GM18867 (cell line): ENCODE measurements around the gene GRID1.

Experiments
- ATAC-seq: cut with Tn5 transposase; IDR thresholded peaks from one replicate; pipeline ENCODE4 v1.9.1; 2021; ENCODE audit warnings: mild to moderate bottlenecking, moderate library complexity; ENCODE audit not compliant: unreplicated experiment

GRID1 gene

DNA sequence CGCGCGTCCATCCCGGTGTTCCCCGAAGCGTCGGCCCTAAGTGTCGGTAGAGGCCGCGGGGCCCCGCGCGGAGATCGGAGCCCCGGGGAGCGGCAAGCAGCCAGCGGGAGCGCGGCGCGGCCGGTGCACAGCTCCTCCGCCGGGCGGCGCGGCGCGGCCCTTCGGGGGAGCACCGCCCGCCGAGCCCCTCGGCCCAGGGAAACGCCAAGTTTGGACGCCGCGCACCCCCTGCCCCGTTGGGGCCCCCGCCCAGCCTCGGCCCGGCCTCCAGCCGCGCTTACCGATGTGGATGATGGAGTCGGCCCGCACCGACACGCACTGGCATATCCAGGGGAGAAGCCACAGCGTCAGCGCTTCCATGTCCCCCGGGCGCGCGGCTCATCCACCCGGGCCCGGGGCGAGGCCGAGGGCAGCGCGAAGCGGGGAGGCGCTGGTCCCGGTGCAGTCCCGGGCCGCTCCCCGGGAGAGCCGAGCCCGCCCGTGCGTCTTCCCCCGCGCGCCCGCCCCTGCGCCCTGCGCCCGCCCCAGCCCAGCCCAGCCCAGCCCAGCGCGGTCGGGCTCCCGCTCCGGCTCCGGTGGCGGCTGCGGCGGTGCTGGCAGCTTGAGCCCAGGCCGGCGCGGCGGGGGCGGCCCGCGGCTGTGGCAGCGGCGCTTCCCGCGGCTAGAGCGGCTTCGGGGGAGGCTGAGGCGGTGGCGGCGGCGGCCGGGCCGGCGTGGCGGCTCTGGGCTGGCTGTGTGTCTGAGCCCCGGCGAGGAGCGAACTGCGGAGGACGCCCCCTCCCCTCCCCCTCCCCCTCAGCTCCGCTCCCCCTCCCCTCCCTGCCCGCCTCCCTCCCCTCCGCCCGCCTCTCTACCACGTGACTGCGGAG is at the start of gene GRID1:
Gene GRID1 (minus strand): TSS at position 763 of the 869 bp plus-strand sequence.
- no peak for ATAC-seq

DNA sequence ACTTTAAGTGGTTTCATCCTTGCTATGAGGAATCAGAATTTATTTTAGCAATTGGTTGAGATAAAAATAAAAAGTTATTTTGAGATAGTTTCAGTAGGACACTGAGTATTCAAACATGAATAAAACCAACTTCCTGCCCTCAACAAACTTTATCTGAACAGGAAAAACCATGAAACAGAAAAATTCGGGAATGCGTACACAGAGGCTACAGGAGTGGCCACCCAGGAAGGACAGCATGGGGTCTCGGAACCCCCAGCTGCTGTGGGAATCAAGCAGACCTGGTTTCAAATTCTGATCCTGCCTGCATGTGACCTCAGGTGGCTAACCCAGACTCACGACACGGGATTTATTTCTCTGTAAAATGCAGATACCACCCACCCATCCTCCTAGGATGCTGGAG is 49.0 kb upstream of the GRID1 start:
- ATAC-seq = no peak

DNA sequence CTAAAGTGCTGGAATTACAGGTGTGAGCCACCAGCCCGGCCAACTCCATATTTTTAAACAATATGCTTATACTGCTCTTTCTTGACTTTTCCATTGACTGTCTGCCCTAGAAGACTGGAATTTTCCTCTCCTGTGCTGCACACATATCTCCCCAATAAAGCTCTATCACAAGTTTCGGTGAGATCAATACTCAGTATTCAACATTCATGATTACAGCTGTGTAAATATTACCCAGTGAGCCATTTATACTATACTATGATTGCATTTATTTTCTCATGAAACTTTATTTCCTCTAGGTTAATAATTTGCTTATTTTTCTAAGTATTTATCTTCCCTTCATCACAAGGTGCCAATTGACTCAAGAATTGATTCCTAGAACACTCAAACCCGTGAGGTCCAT is 48.5 kb upstream of the GRID1 start:
- ATAC-seq = no peak

DNA sequence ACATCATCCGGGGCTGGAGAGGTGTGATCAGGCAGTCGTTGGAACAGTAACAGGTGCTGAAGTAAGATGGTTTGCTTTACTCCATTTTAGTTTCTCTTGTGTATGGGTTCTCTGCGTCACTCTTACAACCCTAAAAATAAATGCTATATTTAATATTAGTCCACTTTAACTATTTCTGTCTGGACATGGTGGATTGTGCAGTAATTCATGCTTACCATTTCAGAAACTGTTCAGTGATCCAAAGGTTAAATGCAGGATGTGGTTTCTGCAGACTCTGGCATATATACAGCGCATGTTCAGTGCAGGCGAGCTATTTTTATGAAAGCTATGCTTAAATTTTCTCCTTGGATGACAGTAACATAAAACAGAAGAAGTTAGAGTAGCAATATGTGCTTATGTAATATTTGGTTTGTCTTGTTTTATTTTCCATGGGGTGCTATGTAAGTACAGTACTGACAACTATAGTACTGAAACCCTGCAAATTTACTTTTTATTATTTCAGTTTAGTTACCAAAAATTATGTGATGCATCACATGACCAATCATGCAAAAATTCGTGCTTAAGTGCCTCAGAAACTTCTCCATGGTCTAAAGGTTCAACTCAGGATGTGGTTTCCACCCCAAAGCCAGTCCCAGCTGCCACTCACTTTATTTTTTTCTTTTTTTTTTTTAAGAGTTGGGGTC is 46.6 kb upstream of the GRID1 start:
- ATAC-seq = peak; percentile 69

DNA sequence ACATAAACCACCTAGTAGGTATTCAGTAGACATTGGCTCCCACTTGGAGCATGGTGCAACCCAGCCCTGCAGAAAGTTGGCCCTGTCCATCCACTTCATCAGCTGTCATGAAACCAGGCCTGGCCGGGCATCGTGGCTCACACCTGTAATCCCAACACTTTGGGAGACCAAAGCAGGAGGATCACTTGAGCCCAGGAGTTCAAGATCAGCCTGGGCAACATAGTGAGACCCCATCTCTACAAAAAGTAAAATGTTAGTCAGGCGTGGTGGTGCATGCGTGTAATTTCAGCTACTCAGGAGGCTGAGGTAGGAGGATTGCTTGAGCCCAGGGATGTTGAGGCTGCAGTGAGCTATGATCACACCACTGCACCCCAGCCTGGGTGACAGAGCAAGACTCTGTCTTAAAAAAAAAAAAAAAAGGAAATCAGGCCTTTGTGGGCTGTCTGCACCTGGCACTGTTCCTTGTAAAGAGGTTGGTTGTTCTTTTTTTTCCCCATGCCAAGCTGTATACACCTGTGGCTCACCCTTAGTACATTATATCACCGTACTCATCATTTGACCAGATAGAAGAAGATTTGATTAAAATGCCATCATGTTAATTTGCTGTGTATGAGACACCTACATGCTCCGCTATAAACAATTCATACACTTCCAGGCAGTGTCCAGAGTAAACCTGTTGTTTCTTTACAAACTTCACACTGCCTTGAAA is 45.4 kb upstream of the GRID1 start:
- ATAC-seq = no peak

DNA sequence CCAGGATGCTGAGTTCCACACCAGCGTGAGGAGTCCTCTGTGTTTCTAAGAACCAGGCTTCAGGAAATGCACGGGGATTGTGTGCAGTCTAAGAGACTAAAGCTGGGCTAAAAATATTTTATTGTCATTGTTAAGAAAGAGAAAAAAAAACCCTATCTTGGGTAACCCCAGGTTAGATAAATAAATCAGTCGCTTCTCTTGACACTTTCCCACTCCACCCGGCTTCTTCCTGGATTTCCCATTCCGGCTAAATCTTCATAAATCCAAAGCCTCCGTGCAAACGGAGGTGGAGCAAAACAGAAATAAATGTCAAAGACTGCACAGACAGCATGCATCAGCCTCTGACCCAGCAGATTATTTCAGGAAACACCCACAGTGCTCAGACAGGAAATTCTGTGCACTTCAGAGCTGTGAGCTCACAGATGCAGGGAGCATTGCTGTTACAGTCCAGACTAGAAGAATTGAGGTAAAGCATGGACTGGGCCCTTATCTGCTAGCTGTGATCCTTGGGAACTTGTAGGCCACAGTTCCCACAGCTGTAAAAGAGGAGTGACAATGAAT is 44.8 kb upstream of the GRID1 start:
- peak; percentile 56 for ATAC-seq

DNA sequence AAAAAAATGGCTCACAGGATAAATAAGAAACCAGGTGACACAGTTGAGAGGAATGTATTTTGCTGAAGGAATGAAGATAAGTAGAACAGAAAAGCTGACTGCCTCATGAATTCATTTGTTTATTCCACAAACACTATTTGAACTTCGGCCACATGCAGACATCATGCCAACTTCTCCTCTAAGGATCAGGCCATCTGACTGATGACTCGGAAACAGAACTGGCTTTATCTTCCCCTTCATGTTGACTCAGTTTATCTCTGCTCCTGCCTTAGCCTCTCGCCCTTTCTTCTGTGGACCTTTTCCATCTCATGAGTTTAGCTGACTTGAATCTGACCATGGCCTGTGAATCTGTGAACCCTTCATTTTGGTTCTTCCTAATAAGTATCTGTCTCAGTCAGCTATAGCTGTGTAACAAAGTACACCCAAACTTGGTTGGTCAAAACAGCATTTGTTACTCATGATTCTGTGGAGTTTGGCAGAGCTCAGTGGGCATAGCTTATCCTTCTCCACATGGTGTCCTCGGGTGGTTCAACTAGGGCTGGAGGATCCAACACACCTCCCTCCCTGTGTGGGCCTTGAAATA is 44.0 kb upstream of the GRID1 start:
- no peak for ATAC-seq

DNA sequence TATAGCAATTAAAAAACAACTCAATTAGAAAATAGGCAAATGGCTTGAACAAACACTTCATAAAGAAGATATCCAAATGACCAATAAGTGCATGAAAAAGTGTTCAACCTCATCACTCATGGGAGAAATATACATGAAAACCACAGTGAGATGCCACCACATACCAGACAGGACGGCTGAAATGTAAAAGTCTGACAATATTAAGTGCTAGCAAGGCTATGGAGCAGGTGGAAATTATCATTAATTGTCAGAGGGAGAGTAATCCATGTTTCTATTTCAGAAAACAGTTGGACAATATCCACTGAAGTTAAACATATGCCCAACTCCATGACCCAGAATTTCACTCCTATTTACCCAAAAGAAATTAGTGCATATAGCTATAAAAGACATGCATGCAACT is 42.6 kb upstream of the GRID1 start:
- ATAC-seq = no peak

DNA sequence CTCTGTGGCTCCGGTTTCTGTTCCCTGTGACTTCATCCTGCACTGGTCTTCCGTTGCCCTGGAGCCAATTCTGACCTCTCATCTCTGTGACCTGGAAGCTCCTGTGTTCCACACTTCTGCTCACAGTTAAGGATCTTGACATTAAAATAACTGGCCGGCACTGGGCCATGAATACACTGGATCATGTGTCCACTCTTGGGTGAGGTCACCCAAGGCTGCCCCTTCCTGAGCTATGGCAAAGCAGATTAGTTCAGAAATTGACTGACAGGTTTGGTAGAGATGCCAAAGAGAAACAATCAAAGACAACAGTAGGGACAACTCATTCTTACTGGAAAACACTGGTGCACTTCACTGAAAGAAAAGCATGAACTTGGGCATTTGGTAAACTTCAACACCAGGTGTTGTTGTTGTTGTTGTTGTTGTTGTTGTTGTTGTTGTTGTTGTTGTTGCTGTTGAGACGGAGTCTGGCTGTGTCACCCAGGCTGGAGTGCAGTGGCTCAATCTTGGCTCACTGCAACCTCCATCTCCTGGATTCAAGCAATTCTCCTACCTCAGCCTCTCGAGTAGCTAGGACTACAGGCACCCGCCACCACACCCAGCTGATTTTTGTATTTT is 36.7 kb upstream of the GRID1 start:
- ATAC-seq = no peak

DNA sequence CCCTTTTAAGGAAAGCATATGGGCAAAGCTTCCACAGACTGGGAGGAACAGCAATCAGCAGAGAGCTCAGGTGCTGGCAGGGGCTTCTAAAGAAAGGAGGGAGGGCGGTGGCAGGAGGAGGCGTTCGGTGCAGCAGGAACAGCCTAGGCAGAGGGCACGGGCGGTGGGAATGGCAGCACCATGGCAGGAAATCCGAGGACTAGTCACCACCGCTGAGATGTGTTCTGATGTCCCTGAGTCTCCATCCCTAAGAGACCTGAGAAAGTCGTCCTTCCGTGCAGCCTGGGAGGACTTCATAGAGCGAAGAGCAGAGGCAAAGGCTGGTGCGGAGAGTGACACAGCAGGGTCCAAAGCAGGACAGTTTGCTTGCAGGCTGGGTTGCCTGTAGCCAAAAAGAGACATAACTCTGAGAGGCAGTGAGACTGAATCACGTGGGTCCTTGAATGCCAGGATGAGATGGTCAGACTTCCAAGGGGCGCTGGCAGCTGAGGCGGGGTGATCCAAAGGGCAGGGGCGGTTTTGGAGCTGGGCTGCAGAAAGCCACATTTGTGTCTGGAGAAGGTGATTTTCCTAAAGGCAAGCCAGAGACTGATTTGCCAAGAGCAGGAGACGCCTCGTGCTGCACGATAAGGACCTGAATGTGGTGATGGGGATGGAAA is 35.8 kb upstream of the GRID1 start:
- no peak for ATAC-seq

DNA sequence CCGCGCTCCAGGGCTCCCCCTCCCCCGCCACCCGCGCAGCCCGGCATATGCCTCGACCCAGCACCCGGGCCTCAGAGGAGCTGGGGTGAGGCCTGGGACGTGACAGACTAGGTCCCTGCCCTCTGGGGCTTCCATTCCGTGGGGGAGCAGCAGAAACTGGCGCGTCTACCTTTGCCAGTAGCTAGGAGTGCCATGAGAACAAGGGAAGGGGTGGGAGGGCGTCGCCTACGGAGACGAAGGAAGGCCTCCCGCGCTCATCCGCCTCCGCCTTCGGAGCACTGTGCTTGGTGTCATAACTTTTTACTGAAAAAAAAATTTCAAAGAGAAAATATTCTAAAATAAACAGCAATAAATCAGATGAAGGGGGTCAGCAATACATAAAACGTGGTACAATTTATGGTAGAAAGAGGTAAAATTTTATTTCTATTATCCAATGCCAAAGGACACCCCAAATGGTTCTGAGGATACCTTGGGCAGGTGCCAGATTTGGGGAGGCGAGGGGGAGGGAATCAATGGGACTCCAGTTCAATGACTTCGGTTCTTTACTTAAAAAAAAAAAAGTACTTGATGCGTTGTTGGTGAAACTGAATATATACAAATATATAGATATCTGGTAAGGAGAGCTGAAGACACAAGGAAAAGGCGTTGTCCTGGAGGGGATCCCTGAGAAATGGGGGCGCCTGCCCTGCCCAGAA is 35.1 kb upstream of the GRID1 start:
- no peak for ATAC-seq

DNA sequence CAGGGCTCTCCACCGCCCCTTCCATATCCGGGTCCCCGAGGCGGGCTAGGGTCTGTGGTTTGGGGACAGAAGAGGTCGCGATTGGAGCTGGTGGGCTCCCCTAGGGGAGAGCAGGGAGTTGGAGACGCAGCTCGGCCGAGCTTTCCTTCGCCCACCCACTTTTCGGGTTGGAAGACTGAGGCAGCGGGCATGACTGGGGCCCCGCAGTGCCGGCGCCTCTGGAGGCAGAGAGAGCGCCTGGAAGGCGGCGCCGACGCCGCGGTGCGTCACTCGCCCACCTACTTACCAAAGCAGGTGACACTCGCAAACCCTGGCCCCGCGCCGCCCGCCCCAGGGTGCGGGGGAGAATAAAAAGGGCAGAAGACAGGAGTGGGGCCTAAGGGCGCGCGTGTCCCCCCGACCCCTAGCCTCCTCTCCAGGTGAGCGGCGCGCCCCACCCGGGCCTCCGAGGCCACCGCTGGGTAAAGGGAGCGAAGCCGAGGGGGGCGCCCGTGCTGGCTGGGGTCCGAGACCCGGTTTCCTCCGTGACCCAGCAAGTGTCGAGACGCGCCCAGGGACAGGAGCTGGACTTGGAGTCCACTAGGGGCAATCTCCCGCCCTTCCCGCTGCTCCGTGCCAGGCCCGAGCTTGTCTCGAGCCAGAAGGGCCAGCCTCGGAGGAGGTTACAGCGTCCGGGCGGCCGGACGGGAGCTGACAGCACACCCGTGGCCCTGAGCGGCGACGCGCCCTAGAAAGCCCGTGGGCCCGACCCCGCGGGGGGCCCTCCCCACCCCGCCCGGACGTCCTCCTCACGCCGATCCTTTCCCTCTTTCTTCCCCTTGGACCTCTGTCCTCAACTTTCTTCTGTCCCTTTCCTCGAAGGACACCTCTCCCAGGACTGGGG is 34.4 kb upstream of the GRID1 start:
- ATAC-seq = peak; percentile 41

DNA sequence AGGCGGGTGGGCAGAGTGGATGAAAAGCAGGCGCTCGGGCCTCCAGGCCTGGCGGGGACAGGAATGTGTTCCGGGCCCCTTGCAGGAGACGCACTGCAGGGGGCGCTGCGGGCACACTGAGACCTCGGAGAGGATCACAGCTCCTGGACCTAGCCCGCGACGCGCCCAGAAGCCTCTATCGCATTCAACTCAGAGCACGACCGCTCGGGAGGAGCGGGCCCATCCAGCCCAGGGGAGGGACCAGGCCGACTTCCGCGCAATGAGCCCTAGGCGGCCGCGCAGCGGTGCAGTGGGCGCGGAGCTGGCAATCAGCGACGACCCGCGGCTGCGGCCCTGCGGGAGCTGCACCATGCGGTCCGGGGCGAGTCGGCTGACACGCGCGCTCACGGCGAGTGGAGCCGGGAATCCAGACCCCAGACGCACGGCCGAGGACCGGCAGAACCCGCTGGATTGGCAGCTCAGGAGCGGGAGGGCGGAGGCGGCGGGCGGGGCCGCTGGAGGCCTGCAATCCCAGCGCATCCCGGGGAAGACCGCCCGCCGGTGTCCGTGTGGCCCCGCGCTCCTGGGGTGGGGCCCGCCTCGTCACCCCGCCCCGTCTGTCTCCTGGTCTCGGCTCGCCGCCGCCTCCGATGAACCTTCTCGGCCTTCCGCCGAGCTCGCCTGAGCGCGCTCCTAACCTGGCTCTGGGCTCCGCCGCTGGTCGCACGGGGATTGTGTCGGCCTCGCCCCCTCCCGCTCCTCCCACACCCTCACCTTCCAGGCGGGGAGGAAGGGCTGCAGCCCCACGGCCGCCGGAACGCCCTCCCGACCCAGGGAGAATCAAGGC is 33.5 kb upstream of the GRID1 start:
- ATAC-seq = peak; percentile 88

DNA sequence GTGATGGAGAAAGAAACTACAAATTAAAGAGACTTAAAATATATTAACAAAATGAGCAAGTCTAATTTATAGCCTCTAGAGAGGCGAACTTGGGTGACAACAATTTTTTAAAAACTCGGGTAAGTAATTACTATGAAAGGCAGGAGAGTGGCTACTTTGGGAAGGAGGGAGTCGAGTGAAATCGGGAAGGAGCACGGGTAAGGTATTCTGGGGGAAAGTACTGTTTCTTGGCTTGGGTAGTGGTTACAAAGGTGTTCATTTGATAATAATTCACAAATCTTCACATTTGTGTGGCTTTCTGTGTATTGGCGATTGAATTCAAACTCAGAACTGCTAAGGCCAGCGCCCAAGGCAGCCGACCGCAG is 32.9 kb upstream of the GRID1 start:
- no peak for ATAC-seq

DNA sequence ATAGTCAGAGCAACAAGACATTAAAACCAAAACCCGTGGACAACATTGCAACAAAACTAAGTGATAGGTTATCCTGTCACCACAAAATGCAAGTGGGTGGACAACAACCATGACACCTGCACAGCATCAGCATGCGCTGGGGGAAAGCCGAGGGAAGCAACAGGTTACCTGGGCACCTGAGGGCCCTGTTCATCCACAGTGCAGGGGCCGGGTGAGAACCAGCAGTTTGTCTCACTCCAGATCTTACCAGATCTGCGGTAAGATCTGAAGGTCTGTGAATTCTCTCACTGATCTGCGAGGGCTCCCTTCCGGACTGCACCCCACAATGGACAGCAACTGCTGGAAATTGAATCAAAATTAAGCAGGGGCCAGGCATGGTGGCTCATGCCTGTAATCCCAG is 30.5 kb upstream of the GRID1 start:
- no peak for ATAC-seq

DNA sequence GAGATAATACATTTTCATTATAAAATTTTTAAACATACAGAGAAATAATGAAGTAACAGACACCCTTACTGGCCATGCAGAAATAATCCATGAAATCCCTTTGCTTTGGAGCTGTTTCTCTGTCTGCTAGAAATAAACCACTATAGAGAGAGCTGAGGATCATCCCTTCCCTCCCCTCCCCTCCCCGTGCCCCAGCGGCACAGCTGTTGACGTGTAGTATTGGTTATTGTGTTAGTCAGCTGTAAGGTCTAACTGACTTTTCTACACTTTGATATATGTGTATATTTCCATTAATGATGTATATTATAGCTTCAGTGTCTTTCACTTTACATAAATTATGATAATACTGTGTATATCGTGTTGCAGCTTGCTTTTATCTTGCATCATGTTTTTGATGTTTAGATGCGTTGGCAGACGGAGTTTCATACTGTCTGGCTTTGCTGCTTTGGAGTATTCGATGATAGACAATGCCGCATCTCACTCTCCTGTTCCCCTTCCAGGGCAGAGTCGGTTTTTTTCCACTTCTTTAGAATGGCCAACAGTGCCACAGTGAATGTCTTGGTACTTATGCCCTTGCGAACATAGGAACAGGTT is 27.4 kb upstream of the GRID1 start:
- no peak for ATAC-seq

DNA sequence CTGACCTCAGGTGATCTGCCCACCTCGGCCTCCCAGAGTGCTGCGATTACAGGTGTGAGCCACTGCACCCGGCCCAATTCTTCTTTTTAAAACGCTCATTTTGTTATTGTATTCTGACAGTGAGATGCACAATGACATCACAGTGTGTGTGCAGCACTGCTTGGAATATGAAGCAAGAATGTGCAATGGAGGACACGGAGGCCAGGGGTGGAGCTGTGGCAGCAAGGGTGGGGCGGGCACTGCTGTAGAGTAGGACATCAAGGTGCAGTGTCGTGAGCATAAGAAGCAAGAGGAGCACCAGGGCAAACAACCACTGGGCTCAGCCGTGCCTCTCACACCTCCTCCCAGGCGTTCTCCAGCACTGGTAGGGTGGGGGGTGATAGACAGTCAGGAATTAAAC is 26.8 kb upstream of the GRID1 start:
- no peak for ATAC-seq
